ENCODE results near the gene TRPC3. TPM values are rescaled to one million over a fixed set of nuclear protein-coding genes. Genes with fewer than 3 reads are reported as not detected.

TRPC3 gene
- total RNA-seq, 1 donor from 2014 or later = 0.17 TPM

GRCh38 chr4:121995790-121996537 lies 44.1 kb upstream of the TRPC3 start:
- H3F3A ChIP-seq (ENCODE audit: low read depth) = no peaks in the 10 kb centered on the region
- no peak for DNase-seq (ENCODE audit: low spot score)
- H3K9ac ChIP-seq = no peak overlapping the region
- peaks cover 1% of the 10 kb centered on the region for H3K4me1 ChIP-seq
- H3K79me2 ChIP-seq (ENCODE audit: low read depth) = no peaks in the 10 kb centered on the region
- H3K4me3 ChIP-seq = no peak overlapping the region
- H3K27me3 ChIP-seq = peaks cover 21% of the 10 kb centered on the region
- no peaks in the 10 kb centered on the region for H3K9me3 ChIP-seq (ENCODE audit: low read depth)
- H3K27ac ChIP-seq = no peak overlapping the region
- H4K20me1 ChIP-seq (ENCODE audit: low read depth) = no peaks in the 10 kb centered on the region
- Mint-ChIP-seq H3K4me1 (peaks cover under 1% of the 10 kb centered on the region), H3K27ac (no peak overlapping the region), H3K27me3 (ENCODE audit: insufficient read depth, low read depth) (no peaks in the 10 kb centered on the region), H3K4me3 (no peak overlapping the region), H3K36me3 (no peaks in the 10 kb centered on the region), H3K9me3 (no peaks in the 10 kb centered on the region)
- H2AFZ ChIP-seq (replicated peaks) = no peak overlapping the region
- TF ChIP-seq EZH2phosphoT487 (IDR thresholded peaks at IDR 0.05) (no peak), EZH2 (IDR thresholded peaks at IDR 0.05) (no peak)
- TF ChIP-seq, protein P1, sequence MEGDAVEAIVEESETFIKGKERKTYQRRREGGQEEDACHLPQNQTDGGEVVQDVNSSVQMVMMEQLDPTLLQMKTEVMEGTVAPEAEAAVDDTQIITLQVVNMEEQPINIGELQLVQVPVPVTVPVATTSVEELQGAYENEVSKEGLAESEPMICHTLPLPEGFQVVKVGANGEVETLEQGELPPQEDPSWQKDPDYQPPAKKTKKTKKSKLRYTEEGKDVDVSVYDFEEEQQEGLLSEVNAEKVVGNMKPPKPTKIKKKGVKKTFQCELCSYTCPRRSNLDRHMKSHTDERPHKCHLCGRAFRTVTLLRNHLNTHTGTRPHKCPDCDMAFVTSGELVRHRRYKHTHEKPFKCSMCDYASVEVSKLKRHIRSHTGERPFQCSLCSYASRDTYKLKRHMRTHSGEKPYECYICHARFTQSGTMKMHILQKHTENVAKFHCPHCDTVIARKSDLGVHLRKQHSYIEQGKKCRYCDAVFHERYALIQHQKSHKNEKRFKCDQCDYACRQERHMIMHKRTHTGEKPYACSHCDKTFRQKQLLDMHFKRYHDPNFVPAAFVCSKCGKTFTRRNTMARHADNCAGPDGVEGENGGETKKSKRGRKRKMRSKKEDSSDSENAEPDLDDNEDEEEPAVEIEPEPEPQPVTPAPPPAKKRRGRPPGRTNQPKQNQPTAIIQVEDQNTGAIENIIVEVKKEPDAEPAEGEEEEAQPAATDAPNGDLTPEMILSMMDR (IDR thresholded peaks at IDR 0.05) = no peak
- no peak overlapping the region for H3K4me2 ChIP-seq
- H3K36me3 ChIP-seq = no peaks in the 10 kb centered on the region

- Mint-ChIP-seq H3K27me3 (ENCODE audit: insufficient read depth, low read depth) (no peaks in the 10 kb centered on the region), H3K36me3 (no peaks in the 10 kb centered on the region), H3K4me1 (no peaks in the 10 kb centered on the region), H3K9me3 (no peaks in the 10 kb centered on the region), H3K27ac (no peak overlapping the region), H3K4me3 (no peak overlapping the region)
- no peaks in the 10 kb centered on the region for H3K9me3 ChIP-seq (ENCODE audit: low read depth)
- H2AFZ ChIP-seq (replicated peaks) = no peak overlapping the region
- H3K9ac ChIP-seq = no peak overlapping the region
- no peaks in the 10 kb centered on the region for H3K36me3 ChIP-seq
- no peak overlapping the region for H3K27ac ChIP-seq
- H4K20me1 ChIP-seq (ENCODE audit: low read depth) = no peaks in the 10 kb centered on the region
- H3K4me1 ChIP-seq = no peaks in the 10 kb centered on the region
- TF ChIP-seq EZH2 (IDR thresholded peaks at IDR 0.05) (no peak), EZH2phosphoT487 (IDR thresholded peaks at IDR 0.05) (no peak)
- TF ChIP-seq, protein P1 (IDR thresholded peaks at IDR 0.05) = no peak
- no peaks in the 10 kb centered on the region for H3F3A ChIP-seq (ENCODE audit: low read depth)
- DNase-seq (ENCODE audit: low spot score) = no peak
- peaks cover 17% of the 10 kb centered on the region for H3K27me3 ChIP-seq
- H3K79me2 ChIP-seq (ENCODE audit: low read depth) = no peaks in the 10 kb centered on the region
- H3K4me2 ChIP-seq = no peak overlapping the region
- H3K4me3 ChIP-seq = no peak overlapping the region
Observed at GRCh38 chr4:121991968-121992367, 40.1 kb upstream of the TRPC3 start.

- H3K4me3 ChIP-seq = no peak overlapping the region
- H3K9ac ChIP-seq = no peak overlapping the region
- H3K27me3 Mint-ChIP-seq (ENCODE audit: insufficient read depth, low read depth) = no peaks in the 10 kb centered on the region
- no peaks in the 10 kb centered on the region for H3K36me3 Mint-ChIP-seq
- no peak overlapping the region for H3K4me3 Mint-ChIP-seq
- no peaks in the 10 kb centered on the region for H3K9me3 ChIP-seq (ENCODE audit: low read depth)
- no peaks in the 10 kb centered on the region for H3K4me1 ChIP-seq
- no peak overlapping the region for H2AFZ ChIP-seq (replicated peaks)
- no peaks in the 10 kb centered on the region for H3K4me1 Mint-ChIP-seq
- H3K36me3 ChIP-seq = no peaks in the 10 kb centered on the region
- no peaks in the 10 kb centered on the region for H4K20me1 ChIP-seq (ENCODE audit: low read depth)
- DNase-seq (ENCODE audit: low spot score) = no peak
- H3K27ac ChIP-seq = no peak overlapping the region
- no peak overlapping the region for H3K27ac Mint-ChIP-seq
- TF ChIP-seq, protein P1 (IDR thresholded peaks at IDR 0.05) = no peak
- no peak for TF ChIP-seq EZH2 (IDR thresholded peaks at IDR 0.05)
- no peak overlapping the region for H3K4me2 ChIP-seq
- peaks cover 4% of the 10 kb centered on the region for H3K27me3 ChIP-seq
- no peaks in the 10 kb centered on the region for H3K9me3 Mint-ChIP-seq
- no peaks in the 10 kb centered on the region for H3K79me2 ChIP-seq (ENCODE audit: low read depth)
- no peaks in the 10 kb centered on the region for H3F3A ChIP-seq (ENCODE audit: low read depth)
Observed at GRCh38 chr4:121990489-121990888, 38.6 kb upstream of the TRPC3 start.
